GM12878 (cell line): ENCODE data around the gene CARD11. TPM values are rescaled to one million over a fixed set of nuclear protein-coding genes. Genes with fewer than 3 reads are reported as not detected.
A peak's percentile ranks its signal among the peaks of the same experiment; 100 is the strongest.

Experiments used
- ATAC-seq: fragments of 200-7000 bp; cut with Tn5 transposase; 3 replicates; pipeline ENCODE4 v1.9.1; 2020; ENCODE audit warnings: mild to moderate bottlenecking, moderate library complexity
- BruUV-seq: library from RNA; stranded (reverse); fragments of 400-500 nt; replicated peaks from 2 replicates; lab custom pipeline; 2021; lab: Mats Ljungman, UMichigan
- CTCF ChIA-PET: fragments of 300-600 bp; sonication (Branson Sonifier 250); formaldehyde crosslinking; extraction: SDS; loops from one replicate; lab custom pipeline; 2021; ENCODE audit warnings: inconsistent platforms; lab: Yijun Ruan, JAX
- POLR2A ChIA-PET: fragments of 350-600 bp; formaldehyde crosslinking; extraction: SDS; loops from one replicate; lab custom pipeline; 2021; ENCODE audit warnings: inconsistent platforms; lab: Charles Lee
- RAD21 ChIA-PET: fragments of 300-600 bp; sonication (Branson Sonifier 250); formaldehyde crosslinking; loops from one replicate; lab custom pipeline; 2023; ENCODE audit warnings: antibody characterized with exemption; ENCODE audit not compliant: unreplicated experiment; lab: Charles Lee
- SMC1A ChIA-PET: fragments of 300-600 bp; sonication (Branson Sonifier 250); formaldehyde crosslinking; loops from one replicate; lab custom pipeline; 2023; ENCODE audit not compliant: unreplicated experiment, uncharacterized antibody; lab: Charles Lee
- DNase-seq: peaks from one replicate; pipeline ENCODE4 v3.0.0-alpha.2; 2011; ENCODE audit warnings: low read depth, low spot score
- FAIRE-seq: peaks from 3 replicates; lab custom pipeline; 2011; peaks lifted over from hg19 to GRCh38; lab: Jason Lieb, UNC
- H2AFZ ChIP-seq: 2 replicates; pipeline ENCODE4 v1.6.0; 2011; ENCODE audit warnings: low read depth, low read length, control low read depth; ENCODE audit not compliant: control insufficient read depth
- H3K27ac ChIP-seq: 2 replicates; pipeline ENCODE4 v1.5.1; 2011; ENCODE audit warnings: control low read depth; ENCODE audit not compliant: control insufficient read depth, insufficient read depth
- H3K27me3 ChIP-seq, 2 experiments: replicated peaks in 1 of 2; 2 replicates each; pipeline versions ENCODE4 v1.6.0 to v1.6.1; 2011; ENCODE audit warnings: low read length in 1 of 2; ENCODE audit not compliant: control insufficient read depth in 2 of 2, insufficient read depth in 2 of 2
- H3K36me3 ChIP-seq, 2 experiments: 2 replicates each; pipeline ENCODE4 v1.5.1; 2011; ENCODE audit warnings: low read length in 1 of 2; ENCODE audit not compliant: control insufficient read depth in 2 of 2, insufficient read depth in 2 of 2
- H3K4me1 ChIP-seq: 2 replicates; pipeline ENCODE4 v1.6.1; 2011; ENCODE audit warnings: mild to moderate bottlenecking, low read length, moderate library complexity, mixed read lengths; ENCODE audit not compliant: control insufficient read depth, insufficient read depth
- H3K4me2 ChIP-seq: 2 replicates; pipeline ENCODE4 v1.6.0; 2011; ENCODE audit warnings: control low read depth; ENCODE audit not compliant: control insufficient read depth, insufficient read depth
- H3K4me3 ChIP-seq: fragments of 200-600 bp; sonication (generic); 2 replicates; pipeline ENCODE4 v1.5.1; 2016
- H3K79me2 ChIP-seq: 2 replicates; pipeline ENCODE4 v1.6.0; 2011; ENCODE audit warnings: low read length; ENCODE audit not compliant: control insufficient read depth, insufficient read depth
- H3K9ac ChIP-seq: 2 replicates; pipeline ENCODE4 v1.8.0; 2011; ENCODE audit warnings: low read length, control low read depth, mixed read lengths; ENCODE audit not compliant: control insufficient read depth, insufficient read depth
- H3K9me3 ChIP-seq: replicated peaks from 3 replicates; pipeline ENCODE4 v1.5.1; 2011; ENCODE audit warnings: mild to moderate bottlenecking, low read length; ENCODE audit not compliant: control insufficient read depth, insufficient read depth
- H4K20me1 ChIP-seq: 2 replicates; pipeline ENCODE4 v1.6.0; 2011; ENCODE audit not compliant: control insufficient read depth, insufficient read depth
- BMI1 ChIP-seq: fragments of 450-650 bp; IDR thresholded peaks from 2 replicates; pipeline ENCODE4 v1.6.1; 2016; ENCODE audit warnings: mild to moderate bottlenecking, moderate library complexity, borderline replicate concordance
- CBFB ChIP-seq: IDR thresholded peaks from 2 replicates; pipeline ENCODE4 v1.6.1; 2016; ENCODE audit warnings: antibody characterized with exemption, low read depth
- EED ChIP-seq: sonication (generic); IDR thresholded peaks from 2 replicates; pipeline ENCODE4 v1.6.1; 2016; ENCODE audit warnings: antibody characterized with exemption, low read depth
- MTA3 ChIP-seq: IDR thresholded peaks from 2 replicates; pipeline ENCODE4 v1.6.1; 2012; ENCODE audit warnings: low read length, inconsistent platforms, borderline replicate concordance
- PML ChIP-seq: IDR thresholded peaks from 2 replicates; pipeline ENCODE4 v1.6.1; 2012; ENCODE audit warnings: low read length, inconsistent platforms
- POLR2A ChIP-seq: IDR thresholded peaks from 2 replicates; pipeline ENCODE4 v1.6.1; 2011; ENCODE audit warnings: low read depth, mild to moderate bottlenecking, low read length
- POLR2AphosphoS5 ChIP-seq: IDR thresholded peaks from 2 replicates; pipeline ENCODE4 v1.6.1; 2011; ENCODE audit warnings: mild to moderate bottlenecking, low read length, inconsistent platforms
- POU2F2 ChIP-seq: IDR thresholded peaks from 3 replicates; pipeline ENCODE4 v1.6.1; 2011; ENCODE audit warnings: low read depth, mild to moderate bottlenecking, low read length, borderline replicate concordance
- SMAD5 ChIP-seq: IDR thresholded peaks from 2 replicates; pipeline ENCODE4 v1.6.1; 2016; ENCODE audit warnings: antibody characterized with exemption, low read depth
- SP1 ChIP-seq: IDR thresholded peaks from one replicate; pipeline ENCODE4 v1.6.1; 2011; ENCODE audit warnings: low read depth, low read length
- TCF12 ChIP-seq: IDR thresholded peaks from 2 replicates; pipeline ENCODE4 v1.6.1; 2011; ENCODE audit warnings: low read depth, mild to moderate bottlenecking, low read length
- TCF7 ChIP-seq: IDR thresholded peaks from 2 replicates; pipeline ENCODE4 v1.6.1; 2014; ENCODE audit warnings: antibody characterized with exemption, borderline replicate concordance
- ZBED1 ChIP-seq: IDR thresholded peaks from 2 replicates; pipeline ENCODE4 v1.6.1; 2016; ENCODE audit warnings: borderline replicate concordance
- WGBS: methylation state at CpG from one replicate; pipeline ENCODE4 v1.1.6; 2016; ENCODE audit warnings: low lambda C conversion rate; ENCODE audit not compliant: insufficient replicate concordance, insufficient coverage; ENCODE audit errors: missing lambda C conversion rate; 5-methylcytosine and 5-hydroxymethylcytosine counted together
- in situ Hi-C: fragments of 300-500 bp; cut with MboI; formaldehyde crosslinking; loops from 9 replicates; pipeline ENCODE4 v1.14.3; 2018; ENCODE audit warnings: mixed read lengths
- intact Hi-C: fragments of 100-400 bp; cut with micrococcal nuclease; formaldehyde crosslinking; loops from one replicate; pipeline ENCODE4 v1.14.2; 2022; ENCODE audit not compliant: unreplicated experiment
- polyA plus RNA-seq, 11 experiments: library from polyadenylated mRNA; depleted of rRNA in 4 of 11; unstranded in 6 of 11; stranded (reverse) in 5 of 11; fragments of >200 nt; fragmentation: Nextera tagmentation in 4 of 11; fragmentation: Illumina TruSeq in 1 of 11; extraction: Ambion mirVana in 4 of 11; extraction: Trizol in 1 of 11; gene quantifications; 1 replicate in 1 of 11; 2 replicates in 10 of 11; pipeline versions ENCODE4 v1.2.1 to v1.2.3, GENCODE V29; 2011 to 2016; ENCODE audit warnings: inconsistent platforms in 2 of 11, missing spikeins in 2 of 11, low read depth in 1 of 11
- total RNA-seq, 4 experiments: library from RNA; depleted of rRNA in 3 of 4; stranded (reverse); fragments of >200 nt in 3 of 4; fragmentation: Illumina TruSeq in 1 of 4; extraction: Trizol in 1 of 4; gene quantifications; 2 replicates each; pipeline versions ENCODE4 v1.2.1 to v1.2.3, GENCODE V29; 2013 to 2021
- TF ChIP-seq, protein P1 (sequence below): fragments of 450-650 bp; formaldehyde crosslinking; IDR thresholded peaks from 2 replicates; pipeline ENCODE4 v1.4.0; 2022; ENCODE audit warnings: mild to moderate bottlenecking, moderate library complexity

Gene CARD11
- total and polyA plus RNA-seq, 10 of the 15 experiments (the other 5 are each of a cell fraction or from before 2014, with no cell fraction given): 0.27 to 72.0 (median 28.4) TPM

DNA sequence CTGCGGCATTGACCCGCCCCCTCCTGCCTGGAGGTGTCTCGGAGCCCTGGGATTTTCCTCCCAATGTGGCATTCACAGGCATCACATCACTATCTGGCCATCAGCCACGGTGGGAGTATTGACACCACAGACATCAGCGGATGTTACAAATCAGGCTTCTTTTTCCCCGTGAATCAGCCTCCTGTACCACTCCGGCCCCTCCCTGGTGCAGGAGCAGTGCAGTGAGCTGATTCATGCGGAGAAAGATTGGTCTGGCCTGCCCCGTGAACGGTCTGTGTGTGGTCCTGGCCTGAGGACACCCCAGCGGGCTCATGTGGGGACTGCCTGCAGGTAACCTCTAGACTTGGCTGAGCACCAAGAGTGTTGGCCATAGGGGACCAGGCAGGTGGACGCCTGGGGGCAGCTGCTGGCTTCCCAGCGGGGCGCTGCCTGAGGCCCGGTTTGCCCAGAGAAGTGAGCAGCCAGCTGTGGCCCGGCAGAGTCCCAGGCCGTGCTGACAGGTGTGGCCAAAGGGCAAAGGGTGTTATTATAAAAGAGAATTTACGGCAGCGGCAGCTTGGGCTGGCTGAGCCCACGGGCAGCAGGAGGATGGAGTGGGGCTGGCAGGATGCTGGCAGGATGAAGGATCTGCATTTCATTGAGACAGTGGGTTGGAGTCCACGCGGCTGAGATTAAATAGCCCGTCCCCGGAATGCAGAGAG, 167.5 kb downstream of the CARD11 start:
- no peaks in the 10 kb centered on the region for H3K9me3 ChIP-seq
- POLR2A ChIA-PET: no interaction called here
- TF ChIP-seq EED: no peak
- no peaks in the 10 kb centered on the region for H3K36me3 ChIP-seq
- no peak overlapping the region for H2AFZ ChIP-seq
- ATAC-seq: no peak
- no peaks in the 10 kb centered on the region for H3K27me3 ChIP-seq
- no TSS peak for BruUV-seq
- peaks cover 7% of the 10 kb centered on the region for H3K4me1 ChIP-seq
- no peak overlapping the region for H3K4me3 ChIP-seq
- WGBS: 64% methylated on average over 24 of the region's 24 CpGs
- H4K20me1 ChIP-seq: no peaks in the 10 kb centered on the region; the same call in 1 of the 2 replicates
- RAD21 ChIA-PET: no interaction called here
- intact Hi-C loops: no loop called here
- DNase-seq: no peak
- CTCF ChIA-PET: interaction anchor here (1.3 kb wide), 1 partner anchor 12 kb away, joined by 3 read pairs; no protein-coding TSS in a partner anchor
- H3K27ac ChIP-seq: no peak overlapping the region
- SMC1A ChIA-PET: no interaction called here
- FAIRE-seq: no peak
- in situ Hi-C loops: no loop called here
- no peak overlapping the region for H3K4me2 ChIP-seq
- H3K79me2 ChIP-seq: no peaks in the 10 kb centered on the region
- H3K9ac ChIP-seq: no peak overlapping the region

DNA sequence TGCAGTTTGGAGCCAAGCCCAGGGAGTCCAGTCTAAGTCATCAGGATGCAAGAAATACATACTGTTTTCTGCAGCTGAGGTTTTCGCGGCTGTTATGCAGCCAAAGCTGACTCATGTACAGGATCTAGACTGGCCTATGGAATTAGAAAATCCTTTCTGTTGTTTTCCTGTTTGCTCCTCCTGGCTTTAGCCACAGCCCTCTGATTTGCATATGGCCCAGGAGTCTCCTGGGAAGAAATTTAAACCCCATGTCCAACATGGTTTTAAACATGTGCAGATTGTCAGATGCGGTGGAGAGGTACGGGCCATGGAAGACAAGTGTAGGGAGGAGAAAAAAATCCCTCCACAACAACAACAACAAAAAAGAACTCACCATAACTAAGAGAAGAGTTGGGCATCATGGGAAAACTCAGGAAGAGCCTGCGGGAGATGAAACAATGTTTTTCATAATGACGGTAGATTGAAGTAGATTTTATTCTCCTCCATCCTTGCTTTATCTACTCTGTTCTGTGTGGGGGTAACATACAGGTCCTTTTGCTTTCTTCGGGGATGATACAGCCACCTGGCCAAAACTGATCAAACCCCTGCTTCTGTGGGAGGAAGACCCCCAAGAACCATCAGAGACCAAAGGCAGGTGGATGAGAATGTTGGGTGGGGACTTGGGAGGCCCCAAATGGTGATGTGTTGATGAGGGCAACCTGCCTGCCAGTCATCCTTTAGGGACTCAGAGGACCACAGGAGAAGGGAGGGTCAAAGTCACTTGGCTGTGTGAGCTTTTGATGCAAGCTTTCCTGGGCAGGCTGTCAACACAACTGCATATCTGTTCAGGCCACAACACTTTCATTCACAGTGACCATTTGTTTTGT, 169.7 kb downstream of the CARD11 start:
- Histone ChIP-seq H3K27me3 (no peaks in the 10 kb centered on the region), H3K27ac (no peak overlapping the region), H2AFZ (no peak overlapping the region), H4K20me1 (no peaks in the 10 kb centered on the region; the same call in 1 of the 2 replicates), H3K4me1 (peaks cover 10% of the 10 kb centered on the region), H3K9ac (no peak overlapping the region), H3K79me2 (no peaks in the 10 kb centered on the region), H3K36me3 (no peaks in the 10 kb centered on the region), H3K4me3 (no peak overlapping the region), H3K4me2 (no peak overlapping the region), H3K9me3 (no peaks in the 10 kb centered on the region)
- RAD21 ChIA-PET: no interaction called here
- intact Hi-C loops (no loop called here), in situ Hi-C loops (no loop called here)
- BruUV-seq: no TSS peak
- POLR2A ChIA-PET: interaction anchor here (0.7 kb wide), 1 partner anchor 8 kb away, joined by 3 read pairs; no protein-coding TSS in a partner anchor
- 56% methylated on average over 7 of the region's 7 CpGs for WGBS
- FAIRE-seq: no peak
- CTCF ChIA-PET: no interaction called here
- no peak for DNase-seq
- ATAC-seq: peak; percentile 53
- SMC1A ChIA-PET: no interaction called here
- TF ChIP-seq SMAD5 (peak; percentile 56; the same call in 1 of the 2 replicates), BMI1 (no peak), ZBED1 (peak; percentile 92), POU2F2 (peak; percentile 69; the same call in 1 of the 3 replicates), POLR2AphosphoS5 (peak; percentile 75), CBFB (peak; percentile 56; the same call in 1 of the 2 replicates), POLR2A (peak; percentile 61), TCF12 (0 out of 2 replicates have a peak, but pooled peaks have one; percentile 24), PML (peak; percentile 52; the same call in 1 of the 2 replicates), SP1 (no peak), TCF7 (no peak), MTA3 (peak; percentile 60; the same call in 1 of the 2 replicates)
- TF ChIP-seq, protein P1, sequence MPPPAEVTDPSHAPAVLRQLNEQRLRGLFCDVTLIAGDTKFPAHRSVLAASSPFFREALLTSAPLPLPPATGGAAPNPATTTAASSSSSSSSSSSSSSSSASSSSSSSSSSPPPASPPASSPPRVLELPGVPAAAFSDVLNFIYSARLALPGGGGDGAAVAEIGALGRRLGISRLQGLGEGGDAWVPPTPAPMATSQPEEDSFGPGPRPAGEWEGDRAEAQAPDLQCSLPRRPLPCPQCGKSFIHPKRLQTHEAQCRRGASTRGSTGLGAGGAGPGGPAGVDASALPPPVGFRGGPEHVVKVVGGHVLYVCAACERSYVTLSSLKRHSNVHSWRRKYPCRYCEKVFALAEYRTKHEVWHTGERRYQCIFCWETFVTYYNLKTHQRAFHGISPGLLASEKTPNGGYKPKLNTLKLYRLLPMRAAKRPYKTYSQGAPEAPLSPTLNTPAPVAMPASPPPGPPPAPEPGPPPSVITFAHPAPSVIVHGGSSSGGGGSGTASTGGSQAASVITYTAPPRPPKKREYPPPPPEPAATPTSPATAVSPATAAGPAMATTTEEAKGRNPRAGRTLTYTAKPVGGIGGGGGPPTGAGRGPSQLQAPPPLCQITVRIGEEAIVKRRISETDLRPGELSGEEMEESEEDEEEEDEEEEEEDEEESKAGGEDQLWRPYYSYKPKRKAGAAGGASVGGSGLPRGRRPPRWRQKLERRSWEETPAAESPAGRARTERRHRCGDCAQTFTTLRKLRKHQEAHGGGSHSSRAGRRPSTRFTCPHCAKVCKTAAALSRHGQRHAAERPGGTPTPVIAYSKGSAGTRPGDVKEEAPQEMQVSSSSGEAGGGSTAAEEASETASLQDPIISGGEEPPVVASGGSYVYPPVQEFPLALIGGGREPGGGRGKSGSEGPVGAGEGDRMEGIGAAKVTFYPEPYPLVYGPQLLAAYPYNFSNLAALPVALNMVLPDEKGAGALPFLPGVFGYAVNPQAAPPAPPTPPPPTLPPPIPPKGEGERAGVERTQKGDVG (CRISPR knock-in tag): no peak
